GM23338 (cell line): ENCODE measurements around the gene C16orf95. TPM values are rescaled to one million over a fixed set of nuclear protein-coding genes. Genes with fewer than 3 reads are reported as not detected.
"Not testable (repeated sequence)": the region's sequence is repeated elsewhere in the genome, so short reads cannot be mapped to it uniquely, and the experiment has no call there.

Experiments
- ATAC-seq: fragments of 200-7000 bp; cut with Tn5 transposase; 3 replicates; pipeline ENCODE4 v1.9.1; 2020
- DNase-seq: peaks from one replicate; pipeline ENCODE4 v3.0.0-alpha.2; 2015; ENCODE audit warnings: low spot score
- H2AFZ ChIP-seq: fragments of 200-600 bp; sonication (generic); 2 replicates; pipeline ENCODE4 v1.8.0; 2016; ENCODE audit warnings: antibody characterized with exemption, mild to moderate bottlenecking, moderate library complexity
- H3F3A ChIP-seq: fragments of 200-600 bp; sonication (generic); replicated peaks from 2 replicates; pipeline ENCODE4 v1.8.0; 2017; ENCODE audit warnings: antibody characterized with exemption, mixed run types, low read depth
- H3K27ac ChIP-seq: fragments of 200-600 bp; sonication (generic); 2 replicates; pipeline ENCODE4 v1.6.1; 2016; ENCODE audit warnings: low read depth
- H3K27me3 ChIP-seq: fragments of 200-600 bp; sonication (generic); 2 replicates; pipeline ENCODE4 v1.8.0; 2016; ENCODE audit warnings: mild to moderate bottlenecking, mixed run types, moderate library complexity; ENCODE audit not compliant: insufficient read depth
- H3K36me3 ChIP-seq: fragments of 200-600 bp; sonication (generic); 2 replicates; pipeline ENCODE4 v1.8.0; 2016; ENCODE audit warnings: mild to moderate bottlenecking; ENCODE audit not compliant: insufficient read depth
- H3K4me1 ChIP-seq: fragments of 200-600 bp; sonication (generic); 2 replicates; pipeline ENCODE4 v1.8.0; 2016; ENCODE audit warnings: mild to moderate bottlenecking, moderate library complexity; ENCODE audit not compliant: insufficient read depth
- H3K4me2 ChIP-seq: fragments of 200-600 bp; sonication (generic); 2 replicates; pipeline ENCODE4 v1.7.1; 2017; ENCODE audit warnings: mixed run types
- H3K4me3 ChIP-seq: fragments of 200-600 bp; sonication (generic); 2 replicates; pipeline ENCODE4 v1.6.1; 2016; ENCODE audit warnings: mixed run types
- H3K79me2 ChIP-seq: fragments of 200-600 bp; sonication (generic); replicated peaks from 2 replicates; pipeline ENCODE4 v1.8.0; 2017; ENCODE audit warnings: mild to moderate bottlenecking; ENCODE audit not compliant: insufficient read depth
- H3K9me2 ChIP-seq: fragments of 200-600 bp; sonication (generic); 2 replicates; pipeline ENCODE4 v1.8.0; 2017; ENCODE audit not compliant: insufficient read depth
- H4K20me1 ChIP-seq: fragments of 200-600 bp; sonication (generic); replicated peaks from 2 replicates; pipeline ENCODE4 v1.8.0; 2017; ENCODE audit warnings: mild to moderate bottlenecking; ENCODE audit not compliant: insufficient read depth
- H3K27ac Mint-ChIP-seq: 2 replicates; pipeline ENCODE4 v1.8.0; 2020; ENCODE audit warnings: inconsistent platforms, mild to moderate bottlenecking, moderate library complexity, mixed read lengths
- H3K27me3 Mint-ChIP-seq: 3 replicates; pipeline ENCODE4 v1.8.0; 2022; ENCODE audit warnings: low read depth, mild to moderate bottlenecking, moderate library complexity, mixed read lengths, inconsistent platforms; ENCODE audit not compliant: insufficient read depth, poor library complexity
- H3K36me3 Mint-ChIP-seq: 3 replicates; pipeline ENCODE4 v1.8.0; 2021; ENCODE audit warnings: low read depth, mild to moderate bottlenecking, inconsistent platforms, moderate library complexity, mixed read lengths
- H3K4me1 Mint-ChIP-seq: 3 replicates; pipeline ENCODE4 v1.8.0; 2020; ENCODE audit warnings: mild to moderate bottlenecking, inconsistent platforms, mixed read lengths
- H3K4me3 Mint-ChIP-seq: 3 replicates; pipeline ENCODE4 v1.8.0; 2021; ENCODE audit warnings: moderate library complexity, mild to moderate bottlenecking, inconsistent platforms, mixed read lengths
- H3K9me3 Mint-ChIP-seq: 3 replicates; pipeline ENCODE4 v1.8.0; 2020; ENCODE audit warnings: moderate library complexity, mild to moderate bottlenecking, inconsistent platforms, mixed read lengths
- CREB1 ChIP-seq: fragments of 250-450 bp; sonication (Bioruptor Pico); IDR thresholded peaks from 2 replicates; pipeline ENCODE4 v1.5.0; 2020; ENCODE audit warnings: low read depth, mild to moderate bottlenecking, moderate library complexity
- ETS1 ChIP-seq: IDR thresholded peaks from 2 replicates; pipeline ENCODE4 v1.6.1; 2016; ENCODE audit warnings: antibody characterized with exemption
- NANOG ChIP-seq: IDR thresholded peaks from 2 replicates; pipeline ENCODE4 v1.6.1; 2016; ENCODE audit warnings: antibody characterized with exemption, borderline replicate concordance
- POLR2AphosphoS5 ChIP-seq: IDR thresholded peaks from 2 replicates; pipeline ENCODE4 v1.6.1; 2016; ENCODE audit warnings: antibody characterized with exemption, low read depth
- STAT1 ChIP-seq: IDR thresholded peaks from one replicate; pipeline ENCODE4 v1.6.1; 2016; ENCODE audit warnings: antibody characterized with exemption; ENCODE audit not compliant: unreplicated experiment
- ZNF114 ChIP-seq: fragments of 250-450 bp; sonication (Bioruptor Pico); IDR thresholded peaks from 2 replicates; pipeline ENCODE4 v1.5.0; 2020; ENCODE audit warnings: mild to moderate bottlenecking, moderate library complexity
- polyA plus RNA-seq: library from polyadenylated mRNA; unstranded; fragments of >200 nt; fragmentation: Nextera tagmentation; extraction: Ambion mirVana; gene quantifications from 2 replicates; pipeline ENCODE4 v1.2.1, GENCODE V29; 2016
- total RNA-seq: library from RNA; depleted of rRNA; stranded (reverse); fragments of >200 nt; shearing (Covaris generic); gene quantifications from 2 replicates; pipeline ENCODE4 v1.2.3, GENCODE V29; 2014
- TF ChIP-seq, protein P1 (sequence below), 2 experiments: fragments of 200-600 bp in 1 of 2; sonication (generic) in 1 of 2; conservative IDR thresholded peaks; 2 replicates each; pipeline versions ENCODE4 v1.5.1 to v1.6.1; 2016 to 2017; ENCODE audit warnings: antibody characterized with exemption in 2 of 2, low read depth in 2 of 2, mild to moderate bottlenecking in 2 of 2, moderate library complexity in 1 of 2

C16orf95 gene
- total and polyA plus RNA-seq, 2 experiments from 2014 or later, result 1.2 to 3.9 TPM

DNA sequence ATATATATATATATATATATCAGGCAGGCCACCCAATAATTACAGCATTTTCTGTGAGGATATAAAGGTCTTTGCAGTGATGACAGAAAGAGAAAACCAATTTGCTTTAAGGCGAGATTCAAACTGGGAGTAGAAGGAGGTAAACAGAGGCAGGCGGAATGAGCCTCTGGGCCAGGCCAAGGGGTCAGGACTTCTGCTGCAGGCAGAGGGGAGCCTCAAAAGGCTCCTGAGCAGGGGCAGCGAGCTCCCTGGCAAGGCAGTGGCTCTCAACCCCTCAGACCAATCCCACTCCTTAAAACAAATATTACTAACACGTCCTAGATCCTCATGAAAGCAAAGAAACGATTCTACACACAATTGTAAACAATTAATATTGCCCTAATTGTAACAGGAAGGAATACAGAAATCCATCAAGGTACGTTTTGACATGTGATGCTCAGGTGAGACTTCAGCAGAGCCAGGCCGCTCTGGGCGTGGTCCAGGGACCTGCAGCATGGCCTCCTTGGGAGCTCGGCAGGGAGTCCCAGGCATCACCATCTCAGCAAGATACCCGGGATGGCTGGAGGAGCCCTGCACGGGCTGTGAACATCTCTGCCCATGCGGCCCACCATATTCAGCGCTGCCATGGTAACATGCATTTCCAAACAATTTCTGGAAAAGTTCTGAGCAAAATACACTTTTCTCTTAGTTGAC lies 48.0 kb upstream of the C16orf95 start:
- Histone ChIP-seq H3K27ac (no peak overlapping the region), H3K79me2 (peaks cover 61% of the 10 kb centered on the region), H3K4me2 (no peak overlapping the region), H3K4me1 (no peaks in the 10 kb centered on the region), H2AFZ (no peak overlapping the region), H3K36me3 (no peaks in the 10 kb centered on the region), H3F3A (no peaks in the 10 kb centered on the region), H3K27me3 (no peaks in the 10 kb centered on the region), H4K20me1 (peaks cover 19% of the 10 kb centered on the region; the same call in 1 of the 2 replicates), H3K9me2 (no peaks in the 10 kb centered on the region), H3K4me3 (no peak overlapping the region)
- Mint-ChIP-seq H3K27me3 (peaks cover 2% of the 10 kb centered on the region), H3K4me3 (no peak overlapping the region), H3K9me3 (no peaks in the 10 kb centered on the region), H3K27ac (no peak overlapping the region), H3K36me3 (0 out of 3 replicates have a peak, but pooled peaks cover 1% of the 10 kb centered on the region), H3K4me1 (peaks cover 20% of the 10 kb centered on the region)
- DNase-seq (no peak), ATAC-seq (no peak)
- TF ChIP-seq, protein P1, sequence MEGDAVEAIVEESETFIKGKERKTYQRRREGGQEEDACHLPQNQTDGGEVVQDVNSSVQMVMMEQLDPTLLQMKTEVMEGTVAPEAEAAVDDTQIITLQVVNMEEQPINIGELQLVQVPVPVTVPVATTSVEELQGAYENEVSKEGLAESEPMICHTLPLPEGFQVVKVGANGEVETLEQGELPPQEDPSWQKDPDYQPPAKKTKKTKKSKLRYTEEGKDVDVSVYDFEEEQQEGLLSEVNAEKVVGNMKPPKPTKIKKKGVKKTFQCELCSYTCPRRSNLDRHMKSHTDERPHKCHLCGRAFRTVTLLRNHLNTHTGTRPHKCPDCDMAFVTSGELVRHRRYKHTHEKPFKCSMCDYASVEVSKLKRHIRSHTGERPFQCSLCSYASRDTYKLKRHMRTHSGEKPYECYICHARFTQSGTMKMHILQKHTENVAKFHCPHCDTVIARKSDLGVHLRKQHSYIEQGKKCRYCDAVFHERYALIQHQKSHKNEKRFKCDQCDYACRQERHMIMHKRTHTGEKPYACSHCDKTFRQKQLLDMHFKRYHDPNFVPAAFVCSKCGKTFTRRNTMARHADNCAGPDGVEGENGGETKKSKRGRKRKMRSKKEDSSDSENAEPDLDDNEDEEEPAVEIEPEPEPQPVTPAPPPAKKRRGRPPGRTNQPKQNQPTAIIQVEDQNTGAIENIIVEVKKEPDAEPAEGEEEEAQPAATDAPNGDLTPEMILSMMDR (conservative IDR thresholded peaks at IDR 0.05; ENCODE audit: low read depth in 2 of 2), result no peak
- TF ChIP-seq CREB1 (CRISPR knock-in tag), result no peak
- no peak for TF ChIP-seq ZNF114 (CRISPR knock-in tag)
- no peak for TF ChIP-seq POLR2AphosphoS5
- TF ChIP-seq NANOG, result no peak
- no peak for TF ChIP-seq ETS1

DNA sequence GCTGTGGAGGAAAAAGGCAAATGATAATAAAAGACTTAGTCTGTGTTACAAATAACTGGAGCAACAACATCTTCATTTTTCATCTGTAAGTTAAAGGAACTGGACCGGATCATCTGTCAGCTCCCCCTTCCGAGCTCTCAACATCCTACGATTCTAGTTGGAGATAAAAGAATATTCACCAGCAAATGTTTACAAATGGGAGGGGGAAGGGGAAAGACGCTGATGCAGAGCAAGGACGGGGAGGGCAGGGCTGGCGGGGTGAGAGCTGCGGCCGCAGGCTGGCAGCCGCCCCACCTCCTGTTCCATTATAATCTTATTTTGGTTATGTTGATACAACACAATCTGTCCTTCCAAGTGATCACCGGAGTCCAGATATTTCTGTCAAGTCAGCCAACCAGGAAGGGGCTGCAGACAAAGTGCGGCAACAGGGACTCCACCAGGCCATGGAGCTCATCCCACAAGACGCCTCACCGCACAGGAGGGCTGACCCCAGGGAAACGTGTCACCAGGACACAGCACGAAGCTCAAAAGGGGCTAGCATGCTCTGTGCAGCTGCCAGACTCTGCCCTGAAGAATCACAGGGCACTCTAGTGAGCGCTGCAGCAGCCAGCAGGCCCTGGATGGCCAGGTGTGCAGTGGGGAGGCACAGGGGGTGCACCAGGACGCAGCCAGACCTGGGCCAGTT lies 46.7 kb upstream of the C16orf95 start:
- no peak overlapping the region for H3K4me3 ChIP-seq
- H2AFZ ChIP-seq, result no peak overlapping the region
- Mint-ChIP-seq H3K9me3 (no peaks in the 10 kb centered on the region), H3K27me3 (peaks cover 2% of the 10 kb centered on the region), H3K4me3 (no peak overlapping the region), H3K4me1 (peaks cover 12% of the 10 kb centered on the region), H3K36me3 (peaks cover 9% of the 10 kb centered on the region; the same call in 2 of the 3 replicates), H3K27ac (peak overlapping the region; percentile 27; the same call in 1 of the 2 replicates)
- DNase-seq, result no peak
- no peak overlapping the region for H3K27ac ChIP-seq
- H3K4me1 ChIP-seq, result no peaks in the 10 kb centered on the region
- H3K4me2 ChIP-seq, result no peak overlapping the region
- H3K36me3 ChIP-seq, result no peaks in the 10 kb centered on the region
- peaks cover 7% of the 10 kb centered on the region; the same call in 1 of the 2 replicates for H4K20me1 ChIP-seq
- TF ChIP-seq CREB1 (CRISPR knock-in tag), result no peak
- TF ChIP-seq ZNF114 (CRISPR knock-in tag), result no peak
- TF ChIP-seq STAT1, result no peak
- H3K79me2 ChIP-seq, result peaks cover 49% of the 10 kb centered on the region
- no peaks in the 10 kb centered on the region for H3F3A ChIP-seq
- no peaks in the 10 kb centered on the region for H3K27me3 ChIP-seq
- no peaks in the 10 kb centered on the region for H3K9me2 ChIP-seq
- no peak for ATAC-seq

GRCh38 chr16:87362828-87363559 lies 45.8 kb upstream of the C16orf95 start:
- H3K4me3 ChIP-seq, H3K9me3 Mint-ChIP-seq, DNase-seq, H3K27me3 ChIP-seq, ATAC-seq, H3K27me3 Mint-ChIP-seq, H3K36me3 ChIP-seq, H4K20me1 ChIP-seq, H3K4me3 Mint-ChIP-seq, H3K4me1 ChIP-seq, H3K9me2 ChIP-seq, H3K4me2 ChIP-seq, H3K27ac ChIP-seq, H2AFZ ChIP-seq, H3K36me3 Mint-ChIP-seq, H3F3A ChIP-seq: not testable (repeated sequence)
- H3K4me1 Mint-ChIP-seq, result peaks cover 12% of the 10 kb centered on the region
- peaks cover 40% of the 10 kb centered on the region for H3K79me2 ChIP-seq
- H3K27ac Mint-ChIP-seq, result 0 out of 2 replicates have a peak overlapping the region, but pooled peaks have one; percentile 12
